Effector CD8-positive, alpha-beta T cell (primary cell): Measurements from ENCODE around the gene EXOC4.

Source experiments
- DNase-seq: peaks from one replicate; lab custom pipeline; 2025; lab: John Stamatoyannopoulos, UW

Gene EXOC4

DNA sequence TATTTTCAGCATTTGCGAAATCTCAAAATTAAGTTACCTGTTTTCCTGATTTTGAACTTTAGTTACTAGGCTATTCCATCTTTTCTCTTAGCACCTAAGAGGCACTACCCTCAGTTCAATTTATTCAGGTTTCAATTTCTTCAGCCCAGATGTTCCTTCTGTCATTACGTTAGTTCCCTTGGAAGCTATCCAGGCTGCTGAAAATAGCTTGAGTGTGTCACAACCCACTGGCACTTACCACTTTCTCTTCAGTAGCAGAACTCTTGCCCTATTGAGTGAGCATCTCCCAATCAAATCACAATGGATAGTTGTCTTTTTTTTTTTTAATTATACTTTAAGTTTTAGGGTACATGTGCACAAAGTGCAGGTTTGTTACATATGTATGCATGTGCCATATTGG lies 541.6 kb downstream of the EXOC4 start:
- DNase-seq: no peak

- DNase-seq: no peak
Observed at GRCh38 chr7:133795068-133795665, 542.3 kb downstream of the EXOC4 start.

DNA sequence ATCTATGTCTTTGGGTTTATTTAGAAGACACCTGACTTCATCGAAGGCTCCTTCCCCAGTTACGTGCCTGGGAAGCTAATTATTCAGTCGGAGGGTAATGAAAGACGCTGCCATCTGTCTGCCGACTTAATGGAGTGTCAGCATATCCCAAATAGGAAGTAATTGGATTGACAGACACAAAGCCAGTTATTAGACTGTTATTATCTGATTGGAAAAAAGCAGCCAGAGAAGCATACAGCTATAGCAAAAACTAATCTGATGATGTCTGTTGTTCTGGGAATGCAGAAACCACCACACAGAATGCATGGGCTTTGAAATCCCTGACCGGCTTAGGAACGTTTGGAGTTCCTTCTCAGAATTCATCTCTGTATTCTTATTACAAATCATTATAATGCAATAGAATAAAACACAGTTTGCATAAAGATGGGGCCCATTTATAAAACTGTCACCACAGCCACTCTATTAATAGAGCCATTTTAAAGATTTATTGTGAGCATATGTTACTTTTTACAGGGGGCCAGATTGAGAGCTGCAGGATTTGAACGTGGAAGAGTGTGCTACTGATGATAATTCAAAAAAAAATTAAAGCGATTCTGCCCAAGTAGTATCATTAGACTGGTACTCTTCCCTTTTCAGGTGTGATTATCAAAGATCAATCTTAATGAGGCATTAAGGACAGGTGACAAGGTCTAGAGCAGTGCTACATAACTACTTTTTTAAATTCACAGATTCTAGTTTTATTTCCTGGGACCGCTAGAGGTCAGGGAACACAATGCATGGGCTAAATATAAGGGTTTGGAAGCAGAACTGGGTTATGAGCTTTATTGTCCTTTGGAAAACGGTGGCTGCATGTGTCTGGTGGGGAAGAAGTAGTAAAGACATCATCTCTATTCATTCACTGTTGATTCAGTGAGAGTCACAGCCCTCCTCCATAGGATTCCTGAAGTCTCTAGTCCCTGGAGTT lies 544.2 kb downstream of the EXOC4 start:
- DNase-seq: no peak

DNA sequence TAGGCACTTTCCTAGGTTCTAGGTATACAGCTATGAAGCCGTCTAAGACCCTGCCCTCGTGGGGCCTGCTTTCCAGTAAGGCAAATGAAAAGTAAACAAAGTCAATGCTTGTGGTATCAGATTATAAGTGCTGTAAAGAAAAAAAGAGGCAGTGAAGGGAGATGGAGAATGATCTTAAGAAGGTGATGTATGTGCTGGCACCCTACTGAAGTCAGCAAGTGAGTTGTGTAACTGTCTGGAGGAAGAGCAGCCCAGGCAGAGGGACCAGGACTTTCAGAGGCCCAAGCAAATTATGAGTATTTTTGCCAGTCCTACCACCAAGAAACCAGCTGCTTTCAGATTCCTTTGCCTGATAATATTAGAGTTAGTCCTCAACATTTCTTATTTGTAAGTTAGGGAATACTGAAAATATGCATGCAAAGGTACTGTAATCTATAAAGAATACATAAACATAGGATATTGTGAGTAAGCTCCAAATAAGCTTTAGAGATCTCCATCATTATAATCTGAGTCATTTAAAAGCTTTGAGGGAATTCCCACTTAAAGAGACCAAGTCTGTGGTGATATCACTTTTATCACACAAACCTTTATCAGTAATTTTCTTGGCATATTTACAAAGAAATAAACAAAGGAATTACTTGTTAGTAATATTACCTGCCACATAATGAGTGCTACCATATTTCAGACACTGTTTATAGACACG lies 545.1 kb downstream of the EXOC4 start:
- DNase-seq: no peak

DNA sequence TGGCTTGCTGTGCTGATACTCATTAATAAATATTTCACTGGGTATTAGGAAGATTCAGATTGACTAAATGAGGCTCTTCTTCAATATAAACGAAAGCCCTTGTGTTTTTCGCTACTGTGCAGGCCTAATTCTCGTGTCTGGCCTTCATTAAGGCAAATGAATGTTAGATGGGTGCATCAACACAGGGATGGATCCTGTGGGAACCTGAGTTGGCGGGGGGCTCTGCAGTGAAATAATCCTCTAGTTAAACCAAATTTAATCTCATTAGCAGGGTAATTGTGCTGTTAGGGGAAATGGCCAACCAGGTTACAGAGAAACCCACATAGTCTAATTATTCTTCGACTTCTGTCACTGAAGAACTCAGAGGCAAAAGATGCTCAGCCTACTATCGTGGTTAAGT lies 548.5 kb downstream of the EXOC4 start:
- DNase-seq: no peak

GRCh38 chr7:133804127-133804526 lies 551.2 kb downstream of the EXOC4 start:
- DNase-seq: no peak

- DNase-seq: no peak
Observed at GRCh38 chr7:133805426-133805825, 552.5 kb downstream of the EXOC4 start.

DNA sequence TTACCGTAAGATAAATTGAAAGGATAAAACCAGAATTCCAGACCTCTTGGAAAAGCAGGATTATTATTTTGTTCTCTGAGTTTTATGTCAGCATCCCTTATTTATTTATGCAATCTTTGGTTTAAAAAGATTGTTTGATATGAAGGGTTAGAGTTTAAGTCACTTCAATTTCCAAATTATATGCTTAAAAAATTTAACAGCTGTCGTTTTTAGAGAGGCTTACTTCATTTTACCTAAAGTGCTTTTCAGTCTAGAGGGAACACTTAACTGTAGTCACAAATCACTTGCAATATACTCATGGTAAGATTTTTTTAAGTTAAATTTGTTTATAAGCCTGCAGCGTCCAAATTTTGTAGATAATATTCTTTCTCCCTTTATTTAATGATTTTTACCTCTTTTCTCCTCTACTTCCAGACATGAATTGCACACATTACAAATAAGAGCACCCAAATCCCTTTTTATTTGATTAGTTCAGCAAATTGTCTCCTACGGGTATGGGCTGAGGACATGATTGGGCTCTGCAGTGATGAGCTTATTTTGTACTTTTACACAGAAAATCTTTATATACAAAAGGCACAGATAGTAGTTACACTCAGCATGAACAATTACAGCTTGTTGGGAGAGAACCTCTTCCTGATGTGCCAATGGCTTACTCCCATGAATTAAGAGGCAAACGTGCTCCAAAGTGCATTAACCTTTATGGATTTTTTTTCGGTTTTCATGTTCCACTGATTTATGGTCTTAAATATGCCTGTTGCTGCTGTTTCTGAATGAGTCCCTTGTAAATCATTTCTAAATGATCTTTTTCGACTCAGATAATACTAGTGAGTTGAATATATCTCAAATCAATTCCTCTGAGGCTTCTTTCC lies 555.0 kb downstream of the EXOC4 start:
- DNase-seq: no peak

- DNase-seq: no peak
Observed at GRCh38 chr7:133808493-133808866, 555.6 kb downstream of the EXOC4 start.

DNA sequence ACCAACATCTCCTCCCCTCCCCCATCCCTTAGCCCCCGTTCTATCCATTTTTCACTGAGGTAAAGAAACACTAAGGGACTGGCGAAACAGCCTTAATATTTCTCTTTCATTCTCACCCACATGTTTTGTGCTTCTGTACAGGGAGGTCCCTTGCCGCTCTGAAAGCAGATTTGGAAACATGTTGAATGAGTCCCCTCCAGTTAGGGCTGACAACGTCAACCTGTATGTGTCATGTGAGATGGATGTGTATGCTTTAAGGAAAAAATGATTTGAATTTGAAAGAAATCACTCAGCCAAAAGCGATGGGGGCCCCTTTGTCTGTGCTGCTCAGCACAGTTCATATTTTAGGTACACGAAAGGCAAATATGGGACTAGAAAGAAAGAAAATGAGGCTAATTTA lies 560.0 kb downstream of the EXOC4 start:
- DNase-seq: no peak

DNA sequence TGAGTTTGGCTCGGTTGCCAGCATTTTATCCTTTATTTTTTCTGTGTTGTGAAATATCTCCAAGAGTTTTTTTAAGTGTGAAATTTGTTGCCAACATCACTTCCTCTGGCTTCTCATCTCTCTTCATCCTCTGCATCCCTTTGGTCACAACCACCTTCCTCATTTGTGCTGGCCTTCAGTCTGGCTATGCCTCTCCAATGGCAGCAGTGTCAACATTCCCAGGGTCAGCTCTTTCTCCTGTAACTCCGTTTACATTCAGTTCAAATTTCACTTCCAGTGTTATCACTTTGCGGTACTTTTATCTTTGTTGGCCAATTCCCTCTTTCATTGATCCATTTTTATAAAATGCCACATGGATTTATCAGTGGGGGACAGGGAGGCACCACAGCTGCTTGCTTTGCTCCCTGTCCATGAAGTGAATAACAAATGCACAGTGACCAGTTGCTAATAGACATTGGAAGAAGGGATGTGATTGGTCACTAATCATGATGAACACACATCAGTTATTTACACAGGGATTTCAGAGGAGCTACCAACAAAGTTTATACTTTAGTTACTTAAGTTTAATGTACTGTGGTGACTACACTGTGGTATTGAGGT lies 562.8 kb downstream of the EXOC4 start:
- DNase-seq: no peak

- DNase-seq: no peak
Observed at GRCh38 chr7:133819695-133820094, 566.8 kb downstream of the EXOC4 start.

GRCh38 chr7:133820584-133820983 lies 567.7 kb downstream of the EXOC4 start:
- no peak for DNase-seq

- no peak for DNase-seq
Observed at GRCh38 chr7:133821171-133821570, 568.3 kb downstream of the EXOC4 start.

DNA sequence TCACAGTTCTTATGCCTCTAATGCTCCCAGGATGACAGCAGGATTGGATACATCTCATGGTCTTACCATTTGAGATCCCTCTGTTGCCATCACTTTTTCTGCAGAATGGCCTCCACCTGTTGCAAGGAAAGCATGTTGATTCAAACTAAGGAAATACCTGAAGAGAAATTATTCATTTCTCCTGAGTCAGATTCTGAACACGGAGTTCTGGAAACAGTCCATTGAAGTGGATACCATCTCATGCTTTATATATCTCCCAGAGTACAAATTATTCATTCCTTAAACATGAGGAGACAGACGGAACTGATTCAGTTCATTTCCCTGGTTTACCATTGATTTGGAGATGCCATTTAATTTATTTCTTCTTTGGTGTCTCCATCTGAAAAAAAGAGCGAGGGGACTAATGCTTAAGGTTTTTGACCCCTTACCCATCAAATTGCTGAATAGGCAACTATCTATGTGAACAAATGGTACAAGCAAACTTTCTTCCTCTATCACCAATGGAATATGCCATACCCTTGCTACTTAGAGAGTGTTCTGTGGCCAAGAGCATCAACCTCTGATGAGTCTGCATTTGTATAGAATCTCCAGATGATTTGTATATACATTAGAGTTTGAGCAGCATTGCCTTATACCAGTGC lies 569.2 kb downstream of the EXOC4 start:
- no peak for DNase-seq

DNA sequence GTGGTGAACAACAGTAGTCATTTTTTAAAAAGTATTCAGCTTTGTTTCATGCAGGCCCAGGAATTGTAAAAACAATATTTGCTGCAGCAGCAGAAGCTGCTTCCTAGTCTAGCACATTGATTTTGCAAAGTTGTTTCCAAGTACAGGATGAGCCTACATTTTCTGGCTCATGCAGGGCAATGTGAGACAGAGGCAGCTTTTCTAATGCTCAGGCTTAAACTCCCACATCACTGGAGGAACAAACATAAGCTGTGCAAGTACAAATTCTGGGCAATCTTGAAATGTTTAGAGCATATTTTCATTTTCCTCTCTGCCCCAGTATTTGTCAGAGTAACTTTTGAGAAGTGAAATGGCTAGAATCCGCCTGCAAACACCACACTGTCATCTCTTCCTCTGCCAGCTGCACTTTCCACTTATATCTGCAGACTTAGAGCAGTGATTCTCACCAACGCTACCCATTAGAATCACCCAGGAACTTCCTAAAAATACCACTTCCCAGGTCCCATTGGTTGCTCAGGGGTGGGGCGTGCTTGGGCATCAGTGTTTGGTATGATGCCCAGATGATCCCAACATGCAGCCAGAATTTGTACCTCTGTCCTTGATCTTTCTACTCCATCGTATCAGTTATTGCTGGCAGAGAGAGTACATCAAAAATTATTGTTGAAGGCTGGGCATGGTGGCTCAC lies 570.1 kb downstream of the EXOC4 start:
- no peak for DNase-seq

DNA sequence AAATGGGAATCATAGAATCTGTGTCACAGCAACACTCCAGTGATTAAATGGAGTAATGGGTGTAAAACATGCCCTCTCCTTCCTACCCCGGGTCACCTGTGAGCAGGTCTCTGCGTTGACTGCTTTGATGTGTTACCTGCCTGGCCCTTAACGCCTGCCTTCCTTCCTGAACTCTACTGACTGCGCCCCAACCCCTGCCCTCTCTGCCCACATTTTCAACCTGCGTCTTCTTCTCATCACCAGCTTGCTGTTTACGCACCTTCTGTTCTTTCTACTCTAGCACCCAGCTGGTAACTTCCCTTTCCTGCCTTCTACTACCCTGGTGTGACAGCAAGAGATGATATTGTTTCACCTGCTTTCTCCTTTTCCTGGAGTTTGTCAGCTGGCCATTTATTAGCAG lies 571.3 kb downstream of the EXOC4 start:
- no peak for DNase-seq

DNA sequence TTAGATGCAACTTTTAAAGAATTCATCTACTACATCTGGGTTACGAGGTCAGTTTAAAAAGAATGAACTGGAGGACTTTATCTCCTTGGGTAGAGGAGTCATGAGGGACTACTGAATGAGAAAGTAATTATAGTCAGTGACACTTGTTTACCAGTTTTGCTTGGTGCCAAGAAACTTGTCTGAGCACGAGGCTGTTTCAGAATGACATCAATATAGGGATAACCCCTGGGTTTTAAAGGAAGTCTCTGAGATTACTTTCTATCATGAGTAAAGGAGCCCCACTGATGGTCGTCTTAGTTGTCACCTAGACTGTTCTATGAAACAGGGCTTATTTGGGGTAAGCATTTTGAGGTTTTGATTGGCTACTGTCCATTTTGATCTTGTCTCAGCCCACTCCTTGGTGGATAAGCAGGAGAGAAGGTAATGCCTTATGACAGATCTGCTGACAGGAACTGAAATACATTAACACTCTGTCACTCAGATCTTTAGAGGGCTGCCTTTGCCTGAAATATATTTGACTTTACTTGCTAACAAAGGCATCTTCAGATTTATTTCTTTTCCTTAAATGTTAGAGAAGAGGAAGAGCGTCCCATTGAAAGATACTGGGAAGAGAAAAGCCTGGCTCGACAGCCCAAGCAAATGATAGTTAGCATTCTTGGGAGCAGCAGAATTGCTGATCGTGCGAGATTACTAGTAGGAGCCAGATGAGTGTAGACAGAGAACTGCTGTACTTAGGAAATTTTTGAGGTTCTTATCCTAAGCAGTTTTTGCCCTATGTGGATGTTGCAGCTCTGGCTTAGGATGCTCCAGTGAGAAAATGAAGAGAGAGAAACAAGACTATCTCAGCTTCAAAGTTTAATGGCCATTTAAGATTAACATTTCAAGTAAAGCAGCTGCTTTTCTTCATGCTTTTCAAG lies 575.1 kb downstream of the EXOC4 start:
- no peak for DNase-seq

- DNase-seq: no peak
Observed at GRCh38 chr7:133828906-133829305, 576.0 kb downstream of the EXOC4 start.
